Non-pigmented ciliary epithelial cell (primary cell): Measurements from ENCODE around the gene SPI1.
"Not testable (repeated sequence)": the region's sequence is repeated elsewhere in the genome, so short reads cannot be mapped to it uniquely, and the experiment has no call there.

Source experiments
- DNase-seq: peaks from one replicate; pipeline ENCODE4 v3.0.0-alpha.2; 2010; ENCODE audit warnings: low read depth

The SPI1 gene

DNA sequence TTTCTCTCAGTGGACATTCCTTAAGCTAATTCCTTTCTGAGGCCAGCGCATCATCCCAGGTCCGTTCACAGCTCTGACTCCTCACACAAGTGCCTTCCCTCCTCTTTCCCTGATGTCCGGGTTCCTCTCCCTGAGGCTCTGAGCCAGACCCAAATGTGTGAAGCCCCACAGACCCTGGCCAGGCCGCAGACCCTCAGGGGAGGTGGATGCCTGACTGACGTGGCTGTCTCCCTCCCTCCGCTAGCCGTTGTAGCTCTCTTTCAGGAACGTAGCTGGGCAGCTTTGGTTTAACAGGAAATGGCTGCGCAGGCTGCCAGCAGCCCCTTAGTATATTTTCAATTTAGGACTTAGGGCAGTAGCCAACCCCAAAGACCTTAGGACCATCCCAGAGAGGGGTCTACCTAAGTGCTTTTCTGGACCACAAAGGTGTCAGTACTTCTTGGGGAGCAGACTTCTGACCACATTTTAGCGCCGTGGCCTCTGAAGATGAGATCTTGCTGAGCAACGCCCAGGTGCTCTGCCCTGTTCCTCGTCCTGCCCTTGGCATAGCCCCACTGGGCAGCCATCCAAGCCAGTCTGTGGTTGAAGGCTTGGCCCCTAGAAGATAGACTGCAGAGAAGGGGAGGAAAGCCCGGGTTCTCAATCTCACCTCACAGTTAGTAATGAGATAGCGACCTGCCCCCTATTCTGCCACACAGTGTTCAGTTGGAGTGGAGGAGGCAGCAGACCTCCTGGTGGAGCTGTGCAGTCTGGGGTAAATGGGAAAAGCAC lies 52.9 kb downstream of the SPI1 start:
- DNase-seq, result no peak

DNA sequence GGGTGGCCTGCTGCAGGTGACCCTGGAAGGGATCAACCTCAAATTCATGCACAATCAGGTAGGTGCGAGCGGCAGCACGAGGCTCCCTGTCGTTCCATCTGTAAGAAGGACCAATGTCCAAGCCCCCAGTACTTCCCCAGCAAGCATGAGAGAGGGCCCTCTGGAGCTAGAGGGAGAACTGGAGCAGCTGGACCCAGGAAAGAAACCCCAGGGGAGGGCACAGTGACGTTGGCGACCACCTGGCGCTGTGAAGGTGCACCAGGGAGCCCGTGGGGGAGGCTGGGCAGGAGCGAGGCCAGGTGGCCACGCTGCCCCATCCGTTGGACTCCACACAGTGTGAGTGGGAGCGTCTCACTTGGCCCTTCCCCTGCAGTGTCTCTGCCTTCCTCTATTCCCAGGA lies 53.8 kb downstream of the SPI1 start:
- DNase-seq, result no peak

DNA sequence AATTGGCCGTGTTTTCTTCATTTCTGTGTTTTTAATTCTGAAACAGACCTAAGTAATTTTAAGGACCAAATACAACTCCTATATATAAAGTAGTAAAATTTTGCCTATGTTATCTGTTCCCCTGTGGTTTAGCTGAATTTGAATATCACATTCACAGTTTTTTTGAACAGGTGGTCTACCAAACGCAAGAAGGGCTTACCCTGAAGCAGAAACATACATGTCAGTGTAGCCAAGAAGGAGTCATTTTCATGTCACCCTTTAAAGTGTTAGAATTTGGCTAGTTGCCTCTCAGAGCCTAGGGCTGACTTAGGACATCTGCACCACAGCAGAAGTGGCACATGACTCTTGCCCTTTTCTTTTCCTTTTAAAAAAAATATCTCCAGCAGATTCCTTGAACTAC lies 60.2 kb downstream of the SPI1 start:
- no peak for DNase-seq

DNA sequence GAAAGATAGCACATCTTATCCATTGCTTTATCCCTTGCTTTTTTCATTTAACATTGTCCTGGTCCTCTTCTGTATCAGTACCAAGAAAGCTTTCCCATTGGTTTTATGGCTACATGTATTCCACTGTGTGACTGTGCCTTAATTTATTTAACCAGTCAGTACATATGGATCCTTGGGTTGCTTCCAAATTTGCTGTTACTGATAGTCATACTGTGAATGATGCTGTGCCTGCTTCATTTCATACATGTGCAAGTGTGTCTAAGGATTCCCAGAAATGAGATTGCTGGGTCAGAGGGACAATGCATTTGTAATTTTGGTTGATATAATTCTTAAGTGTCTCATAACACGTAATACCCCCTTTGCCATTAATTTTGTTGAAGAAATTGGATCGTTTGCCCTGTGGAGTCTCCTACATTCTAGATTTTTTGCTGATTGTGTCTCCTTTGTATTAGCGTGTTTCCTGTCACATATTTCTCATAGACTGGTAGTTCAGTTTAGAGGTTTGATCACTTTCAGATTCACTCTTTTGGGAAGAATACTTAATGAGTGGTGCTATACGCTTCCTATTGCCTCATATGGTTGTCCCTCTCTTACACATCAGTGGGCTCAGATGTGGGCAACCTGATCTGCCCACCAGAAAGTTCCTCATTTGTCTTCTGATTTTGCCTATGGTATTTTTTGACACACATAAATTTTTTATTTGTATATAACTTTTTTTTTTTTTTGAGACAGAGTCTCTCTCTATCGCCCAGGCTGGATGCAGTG lies 61.1 kb downstream of the SPI1 start:
- no peak for DNase-seq

DNA sequence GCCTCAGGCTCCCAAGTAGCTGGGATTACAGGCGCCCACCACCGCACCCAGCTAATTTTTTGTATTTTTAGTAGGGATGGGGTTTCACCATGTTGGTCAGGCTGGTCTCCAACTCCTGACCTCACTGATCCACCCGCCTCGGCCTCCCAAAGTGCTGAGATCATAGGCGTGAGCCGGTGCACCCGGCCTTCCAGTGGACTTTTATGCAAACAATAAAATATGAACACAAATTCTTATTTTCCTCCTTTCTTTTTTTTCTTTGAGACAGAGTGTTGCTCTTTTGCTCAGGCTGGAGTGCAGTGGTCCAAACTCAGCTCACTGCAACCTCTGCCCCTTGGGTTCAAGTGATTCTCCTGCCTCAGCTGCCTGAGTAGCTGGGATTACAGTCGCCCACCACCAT lies 61.8 kb downstream of the SPI1 start:
- DNase-seq, result not testable (repeated sequence)

DNA sequence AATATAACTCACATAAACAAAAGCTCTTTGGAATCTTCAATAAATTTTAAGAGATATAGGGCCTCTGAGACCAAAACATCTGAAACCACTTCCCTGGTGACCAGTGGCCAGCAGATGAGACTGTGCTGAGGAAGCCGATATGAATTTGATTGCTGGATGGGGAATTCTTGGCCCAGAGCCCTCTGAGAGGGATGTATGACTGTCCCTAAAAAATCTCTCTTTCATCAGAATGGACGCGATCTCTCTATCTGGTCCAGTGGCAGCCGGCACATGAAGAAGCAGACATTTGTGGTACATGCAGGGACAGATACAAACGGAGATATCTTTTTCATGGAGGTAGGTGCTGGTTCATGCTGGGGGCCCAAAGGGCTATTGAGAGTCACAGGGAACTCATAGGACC lies 63.4 kb downstream of the SPI1 start:
- no peak for DNase-seq

DNA sequence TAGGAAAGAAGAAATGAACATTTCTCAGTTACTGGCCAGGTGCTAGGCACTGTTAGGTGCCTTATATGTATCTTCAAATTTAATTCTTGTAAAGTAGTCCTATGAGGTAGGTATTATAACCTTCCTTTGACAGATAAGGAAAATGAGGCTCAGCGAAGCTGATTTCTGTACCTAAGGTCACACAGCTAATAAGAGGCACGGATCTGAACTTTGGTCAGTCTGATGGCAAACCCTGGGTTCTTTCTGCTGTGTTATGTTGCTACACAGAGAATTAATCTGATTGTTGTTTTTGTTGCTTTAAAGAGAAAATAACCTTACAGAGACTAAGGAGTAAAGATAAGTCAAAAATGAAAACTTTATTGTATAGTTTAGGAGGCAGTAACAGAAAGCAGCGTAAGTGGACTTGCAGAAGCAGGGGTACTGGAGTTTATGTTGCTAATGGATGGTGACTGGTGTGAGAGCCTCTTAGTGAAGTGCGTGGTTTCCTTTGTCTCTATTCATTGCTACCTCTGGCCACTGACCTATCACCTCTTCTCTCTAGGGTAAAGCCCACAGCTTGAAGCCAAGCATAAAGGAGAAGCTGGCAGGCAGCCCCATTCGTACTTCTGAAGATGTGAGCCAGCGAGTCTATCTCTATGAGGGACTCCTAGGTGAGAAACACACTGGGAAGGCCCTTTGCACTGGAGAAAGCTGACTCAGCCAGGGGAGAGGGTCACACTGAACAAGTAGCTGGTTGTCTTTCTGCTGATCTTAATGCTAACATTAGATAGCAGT lies 70.1 kb downstream of the SPI1 start:
- DNase-seq, result no peak

DNA sequence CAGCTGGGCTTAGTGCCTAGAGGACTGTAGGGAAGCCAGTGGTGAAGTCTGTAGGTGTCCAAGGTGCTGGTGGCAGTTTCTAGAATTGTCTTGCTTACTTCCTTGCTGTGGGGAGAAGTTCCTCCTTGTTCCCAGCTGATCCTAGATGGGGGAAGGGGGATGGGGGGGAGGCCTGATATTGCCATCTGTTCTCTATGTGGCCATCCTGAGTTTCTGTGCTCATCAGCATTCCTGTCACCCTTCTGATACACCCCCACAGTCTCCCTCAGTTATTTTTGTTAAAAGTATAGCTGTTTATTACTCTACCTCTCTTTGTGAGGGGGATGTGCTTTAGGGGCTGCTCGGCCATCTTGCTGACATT lies 71.9 kb downstream of the SPI1 start:
- no peak for DNase-seq

DNA sequence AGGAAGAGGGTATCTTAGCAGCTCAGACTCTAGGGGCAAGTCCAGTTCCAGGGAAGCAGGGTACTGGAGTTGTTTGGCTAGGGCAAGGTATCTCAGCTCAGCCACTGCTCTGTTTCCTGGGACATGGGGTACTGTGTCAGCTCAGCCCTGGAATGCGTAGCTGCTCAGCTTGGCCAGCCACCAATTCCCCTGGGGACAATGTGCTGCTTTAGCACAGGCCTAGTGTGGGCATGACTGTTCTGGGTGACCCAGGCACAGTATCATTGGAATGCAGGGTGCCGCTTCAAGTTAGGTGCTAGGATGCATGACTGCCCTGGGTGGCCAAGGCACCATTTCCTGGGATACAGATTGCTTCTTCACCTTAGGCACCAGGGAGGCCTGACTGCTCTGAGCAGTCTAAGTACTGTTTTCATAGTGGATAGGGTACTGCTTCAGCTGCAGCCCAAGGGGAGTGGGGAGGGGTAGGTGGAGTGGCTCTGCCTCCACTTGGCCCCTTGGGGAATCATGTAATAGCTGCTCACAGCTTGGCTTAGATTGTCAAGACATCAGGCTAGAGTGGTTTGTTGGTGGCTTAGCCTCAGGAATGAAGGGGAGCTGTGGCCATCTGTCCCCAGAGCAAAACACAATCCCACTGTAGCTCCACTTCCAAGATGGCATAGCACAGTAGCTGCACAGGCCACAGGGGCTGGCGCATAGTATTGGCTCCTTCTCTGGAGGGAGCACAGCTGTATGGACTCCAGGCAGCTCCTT lies 72.4 kb downstream of the SPI1 start:
- DNase-seq, result no peak
